GM18505 (cell line): ENCODE measurements around the gene DPP10.
"Not testable (repeated sequence)": the region's sequence is repeated elsewhere in the genome, so short reads cannot be mapped to it uniquely, and the experiment has no call there.

Source experiments
- ATAC-seq: cut with Tn5 transposase; IDR thresholded peaks from one replicate; pipeline ENCODE4 v1.9.1; 2021; ENCODE audit not compliant: unreplicated experiment
- POLR2A ChIP-seq: IDR thresholded peaks from 4 replicates; pipeline ENCODE4 v1.6.1; 2011; ENCODE audit warnings: borderline replicate concordance; ENCODE audit not compliant: insufficient read depth, insufficient read length; ENCODE audit errors: extremely low read depth

Gene DPP10

DNA sequence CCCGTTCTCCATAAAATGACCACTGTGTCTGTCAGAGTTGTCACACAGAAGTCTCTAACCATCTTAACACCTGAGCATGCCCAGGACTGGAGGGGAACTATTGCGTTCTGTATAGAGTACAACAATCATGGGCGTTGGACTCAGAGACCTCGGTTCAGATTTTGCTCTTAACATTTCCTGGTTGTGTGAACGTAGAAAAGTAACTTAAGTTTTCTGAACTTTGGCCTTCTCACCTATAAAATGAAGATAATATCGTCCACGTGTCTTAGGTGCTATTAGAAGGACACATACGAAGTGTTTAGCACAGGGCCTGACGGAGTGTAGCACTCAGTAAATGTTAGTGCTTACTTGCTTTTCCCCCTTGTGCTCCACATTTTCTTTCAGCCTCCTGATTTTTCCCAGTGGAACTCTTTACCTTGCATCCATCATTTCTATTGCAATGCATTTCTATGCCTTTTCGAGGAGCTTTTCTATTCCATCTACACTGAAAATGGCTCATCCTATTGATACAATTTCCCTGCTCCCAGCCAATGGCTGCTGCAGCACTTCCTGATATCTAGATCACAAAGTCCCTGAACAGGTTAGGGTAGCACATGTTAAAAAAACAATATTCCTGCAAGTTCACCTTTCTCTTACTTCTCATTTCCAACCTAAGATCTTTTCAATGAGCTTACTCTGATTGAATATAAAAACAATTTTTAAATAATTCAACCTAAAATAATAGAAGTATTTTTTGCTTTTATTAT is 22.7 kb downstream of the DPP10 start:
- ATAC-seq, result no peak
- TF ChIP-seq POLR2A, result no peak

DNA sequence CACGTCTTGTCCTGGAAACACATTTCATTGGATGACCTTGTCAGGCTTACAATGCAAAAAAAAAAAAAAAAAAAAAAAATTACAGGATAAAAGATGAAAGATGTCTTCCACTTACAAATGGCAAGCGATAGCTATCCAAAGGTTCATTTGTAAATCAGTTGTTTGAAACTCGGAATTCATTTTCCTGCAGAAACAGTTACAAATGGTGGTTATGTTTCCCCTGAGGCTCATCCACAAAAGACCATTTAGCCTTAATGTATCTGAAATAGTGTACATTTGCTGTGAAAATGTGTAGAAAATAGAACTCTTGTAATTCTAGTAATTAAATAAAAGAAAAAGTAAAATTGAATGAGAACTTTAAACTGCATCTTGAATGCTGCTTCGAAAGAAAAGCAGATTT is 25.9 kb downstream of the DPP10 start:
- TF ChIP-seq POLR2A, result no peak
- no peak for ATAC-seq

DNA sequence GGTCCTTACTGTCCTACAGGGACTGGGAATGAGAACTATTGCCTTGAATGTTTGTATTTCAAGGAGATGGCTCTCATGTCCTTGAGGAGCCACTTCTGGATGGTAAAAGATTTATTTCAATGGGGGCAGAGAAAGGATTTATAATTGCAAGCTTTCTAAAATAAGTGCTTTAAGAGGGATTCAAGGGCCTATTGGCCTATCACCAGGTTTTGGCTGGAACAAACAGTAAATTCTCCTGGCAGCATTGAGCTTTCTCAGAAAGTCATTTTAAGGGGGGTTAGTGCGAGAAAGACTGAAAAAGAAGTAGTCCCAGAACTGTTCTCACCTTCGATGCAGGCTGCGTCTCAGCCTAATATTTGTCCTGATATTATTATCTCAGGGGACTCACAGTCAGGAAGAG is 29.8 kb downstream of the DPP10 start:
- no peak for TF ChIP-seq POLR2A
- ATAC-seq, result no peak

DNA sequence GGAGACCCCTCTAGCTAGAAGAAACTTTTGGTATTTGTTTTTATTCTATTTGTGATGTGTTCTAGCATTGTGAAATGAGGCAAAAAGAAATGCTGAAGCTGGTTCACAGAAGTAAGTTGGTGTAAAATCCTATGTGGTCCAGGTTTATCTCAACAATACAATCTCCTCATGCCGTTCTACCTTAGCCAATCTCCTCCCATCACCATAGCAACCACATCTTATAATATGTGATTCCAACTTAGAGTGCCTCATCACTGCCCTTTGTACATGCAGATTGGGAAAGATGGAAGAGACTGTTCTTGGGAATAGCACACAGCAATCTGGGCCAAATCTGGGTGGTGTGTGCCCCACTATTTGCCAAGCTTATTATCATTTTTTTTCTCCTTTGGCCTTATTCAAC is 30.3 kb downstream of the DPP10 start:
- no peak for TF ChIP-seq POLR2A

DNA sequence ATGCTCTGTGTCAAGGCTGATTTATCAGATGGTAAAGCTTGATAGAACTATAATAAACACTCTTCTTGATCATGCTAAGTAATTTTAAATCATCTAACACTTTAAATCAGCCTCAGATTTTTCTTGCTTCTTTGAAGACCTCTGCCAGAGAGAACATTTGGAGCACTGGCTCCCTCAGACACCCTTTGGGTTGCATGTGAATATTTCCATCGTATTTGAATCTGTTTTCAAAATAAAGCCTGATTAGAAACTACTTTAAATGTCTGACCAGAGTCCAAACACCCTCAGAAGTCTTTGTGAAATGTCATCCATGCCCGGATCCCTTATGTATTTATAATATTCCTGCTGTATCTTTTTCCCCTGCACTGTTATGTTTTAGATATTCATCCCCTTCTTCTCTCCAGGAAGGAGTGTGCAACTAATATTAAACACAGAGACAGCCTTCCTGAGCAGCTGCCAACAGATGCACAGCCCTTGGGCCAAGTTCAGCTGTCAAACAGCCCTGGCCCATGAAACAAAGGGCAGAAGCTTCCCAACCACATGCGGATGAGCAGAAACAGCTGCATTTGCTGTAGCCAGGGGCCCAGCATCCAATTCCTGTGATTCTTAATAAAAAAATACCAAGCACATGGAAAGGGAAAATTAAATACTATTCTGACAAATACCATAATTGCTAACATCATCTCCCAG is 46.5 kb downstream of the DPP10 start:
- ATAC-seq, result no peak
- TF ChIP-seq POLR2A, result no peak

More for the DNA sequence above, 30.3 kb downstream of the DPP10 start:
- ATAC-seq, result no peak

DNA sequence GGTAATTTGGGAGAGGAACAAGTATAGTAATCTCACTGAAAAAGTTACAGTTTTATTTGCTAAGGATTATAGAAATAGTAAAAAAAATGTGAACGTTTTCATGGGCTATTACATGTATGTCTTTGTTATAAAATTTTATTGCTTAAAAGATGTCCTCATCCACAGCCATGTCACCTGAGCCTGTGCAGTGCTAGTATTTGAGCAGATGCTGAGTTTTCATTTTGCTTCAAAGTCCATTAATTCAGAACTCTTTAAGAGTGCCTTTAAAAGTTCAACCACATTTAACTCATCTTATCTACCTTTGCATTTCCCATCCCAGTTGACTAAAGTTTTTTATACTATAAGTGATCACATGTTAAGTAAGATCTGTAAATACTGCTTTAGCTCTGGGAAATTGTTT is 52.6 kb downstream of the DPP10 start:
- no peak for ATAC-seq
- no peak for TF ChIP-seq POLR2A

DNA sequence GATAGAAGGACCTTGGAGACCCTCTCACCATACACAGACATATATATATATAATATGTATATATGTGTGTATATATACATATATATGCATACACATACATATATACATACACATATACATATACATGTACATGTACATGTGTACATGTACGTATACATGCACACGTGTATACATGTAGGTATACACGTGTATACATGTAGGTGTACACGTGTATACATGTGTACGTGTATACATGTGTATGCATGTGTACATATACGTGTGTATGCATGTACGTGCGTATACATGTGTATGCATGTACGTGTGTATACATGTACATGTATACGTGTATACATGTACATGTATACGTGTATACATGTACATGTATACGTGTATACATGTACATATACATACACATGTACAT is 54.5 kb downstream of the DPP10 start:
- TF ChIP-seq POLR2A, result no peak
- ATAC-seq, result no peak

DNA sequence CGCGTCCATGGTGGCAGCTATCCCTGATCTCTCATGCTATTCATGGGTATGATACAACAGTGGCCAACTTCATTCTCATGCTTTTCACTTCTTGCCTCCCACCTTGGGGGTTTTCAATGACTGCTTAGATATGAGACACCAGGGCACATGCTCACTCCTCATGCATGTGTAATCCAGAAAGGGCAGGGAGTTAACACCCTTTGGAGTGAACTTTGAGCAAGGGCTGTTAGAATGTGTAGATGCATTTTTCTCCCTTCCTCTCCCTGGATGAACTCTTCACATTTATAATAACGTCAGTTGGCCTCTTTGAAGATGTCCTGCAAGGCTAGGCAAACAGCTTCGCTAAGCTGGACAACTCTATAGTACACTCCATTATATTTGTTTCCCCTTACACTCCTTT is 56.7 kb downstream of the DPP10 start:
- TF ChIP-seq POLR2A, result no peak

DNA sequence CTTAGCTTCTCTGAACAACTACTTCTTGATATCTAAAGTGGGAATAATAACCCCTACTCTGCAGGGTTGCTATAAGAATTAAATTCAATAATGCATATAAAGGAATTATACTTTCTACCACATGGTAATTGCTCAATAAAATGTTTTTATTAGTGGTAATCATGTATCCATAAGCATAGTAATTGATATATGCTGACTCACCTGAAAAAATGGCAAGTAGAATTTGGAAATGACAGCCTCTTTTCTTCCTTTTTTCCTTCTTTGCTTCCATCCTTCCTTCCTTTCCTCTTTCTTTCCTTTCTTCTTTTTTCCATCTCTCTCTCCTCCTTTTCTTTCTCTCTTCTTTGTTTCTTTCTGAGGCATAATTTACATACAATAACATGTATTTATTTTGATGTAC is 65.3 kb downstream of the DPP10 start:
- ATAC-seq, result no peak
- no peak for TF ChIP-seq POLR2A

More for the DNA sequence above, 56.7 kb downstream of the DPP10 start:
- no peak for ATAC-seq

DNA sequence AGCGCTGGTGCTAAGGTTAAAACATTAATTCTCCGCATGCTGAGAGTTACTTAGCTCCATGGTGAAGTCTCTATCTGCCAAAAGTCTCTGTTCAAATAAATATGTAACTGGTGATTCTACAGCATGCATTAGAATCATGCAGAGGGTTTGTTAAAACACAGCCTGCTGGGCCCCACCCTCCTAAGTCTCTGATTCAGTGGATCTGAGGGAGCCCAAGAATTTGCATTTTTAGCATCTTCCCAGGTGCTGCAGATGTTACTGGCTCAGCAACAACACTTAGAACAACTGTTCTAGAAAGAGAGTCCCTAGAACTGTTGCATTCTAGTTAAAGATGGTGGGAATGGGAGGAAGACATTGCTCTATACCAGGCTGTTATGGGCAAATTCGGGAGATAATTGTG is 73.4 kb downstream of the DPP10 start:
- TF ChIP-seq POLR2A, result no peak
- ATAC-seq, result no peak

DNA sequence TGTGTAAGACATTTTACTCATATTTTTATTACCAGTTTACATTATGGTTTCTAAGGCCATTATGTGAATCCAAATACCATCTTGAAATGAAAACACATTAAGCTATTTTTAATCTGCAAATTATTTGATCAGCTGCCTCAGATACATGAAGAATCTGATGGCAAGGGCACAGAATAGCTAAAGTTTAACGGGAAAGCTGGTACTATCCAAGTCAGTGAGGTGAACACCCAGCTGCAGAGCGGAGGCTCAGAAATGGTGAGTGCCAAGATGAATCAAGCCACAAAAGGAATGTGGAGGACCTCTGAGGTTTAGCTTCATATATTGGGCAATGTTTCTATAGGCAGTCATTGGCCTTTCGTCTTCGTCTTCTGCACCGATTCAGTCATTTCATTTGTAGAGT is 75.1 kb downstream of the DPP10 start:
- no peak for TF ChIP-seq POLR2A
- no peak for ATAC-seq

DNA sequence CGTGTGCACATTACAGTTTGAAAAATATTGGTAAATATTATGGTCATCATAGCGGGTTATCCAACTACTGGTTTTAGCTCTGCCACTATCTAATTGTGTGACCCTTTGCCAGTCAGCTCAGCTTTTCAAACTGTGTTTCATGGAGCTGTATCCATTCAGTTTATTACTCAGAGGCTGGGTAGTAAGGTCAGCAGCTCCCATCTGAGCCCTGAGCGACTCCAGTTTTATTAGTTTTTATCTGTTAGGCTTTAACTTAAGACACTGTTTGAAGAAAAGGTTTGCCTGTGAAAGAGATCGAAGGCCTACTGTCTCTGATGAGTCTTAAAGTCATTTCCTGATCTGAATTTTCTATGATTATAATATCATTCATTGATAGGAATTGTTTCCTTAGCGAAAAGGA is 76.3 kb downstream of the DPP10 start:
- TF ChIP-seq POLR2A, result no peak
- ATAC-seq, result no peak

DNA sequence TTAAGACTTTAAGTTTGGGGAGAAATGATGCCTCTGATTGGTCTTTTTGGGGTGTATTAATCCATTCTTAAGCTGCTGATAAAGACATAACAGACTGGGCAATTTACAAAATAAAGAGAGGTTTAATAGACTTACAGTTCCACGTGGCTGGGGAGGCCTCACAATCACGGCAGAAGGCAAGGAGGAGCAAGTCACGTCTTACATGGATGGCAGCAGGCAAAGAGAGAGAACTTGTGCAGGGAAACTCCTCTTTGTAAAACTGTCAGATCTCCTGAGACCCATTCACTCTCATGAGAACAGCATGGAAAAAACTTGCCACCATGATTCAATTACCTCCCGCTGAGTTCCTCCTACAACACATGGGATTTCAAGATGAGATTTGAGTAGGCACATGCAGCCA is 80.2 kb downstream of the DPP10 start:
- not testable (repeated sequence) for ATAC-seq

DNA sequence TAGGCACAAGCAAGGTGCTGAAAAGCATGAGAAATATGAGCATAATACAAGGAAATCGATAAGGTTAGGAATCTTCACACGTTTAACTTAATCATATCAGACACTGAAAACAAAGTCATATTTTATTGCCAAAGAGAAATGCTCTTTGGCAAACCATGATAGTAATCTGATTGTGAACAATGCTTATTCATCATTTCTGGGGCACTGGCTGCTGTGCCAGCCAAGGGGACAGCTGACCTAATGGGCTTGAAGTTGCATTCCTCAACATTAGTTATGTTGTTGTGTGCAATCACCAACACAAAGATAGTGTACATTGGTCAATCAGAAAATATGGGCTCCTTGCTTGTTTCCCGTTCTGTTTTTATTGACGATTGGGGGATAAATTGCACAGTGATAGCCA is 83.5 kb downstream of the DPP10 start:
- ATAC-seq, result no peak
- TF ChIP-seq POLR2A, result no peak
